HepG2 (cell line): ENCODE results near the gene TXNDC9. TPM values are rescaled to one million over a fixed set of nuclear protein-coding genes. Genes with fewer than 3 reads are reported as not detected.

ENCODE experiments used
- ARID5B ChIP-seq: IDR thresholded peaks from 2 replicates; pipeline ENCODE4 v1.4.0; 2020; ENCODE audit warnings: mild to moderate bottlenecking, missing genetic modification reagents
- CEBPG ChIP-seq: IDR thresholded peaks from 2 replicates; pipeline ENCODE4 v1.6.1; 2016
- FOXJ3 ChIP-seq: sonication (generic); formaldehyde crosslinking; IDR thresholded peaks from 2 replicates; pipeline ENCODE4 v1.4.0; 2020; ENCODE audit warnings: missing genetic modification reagents, mild to moderate bottlenecking, borderline replicate concordance
- NCOA2 ChIP-seq: sonication (generic); formaldehyde crosslinking; IDR thresholded peaks from 2 replicates; pipeline ENCODE4 v1.8.0; 2022; ENCODE audit warnings: inconsistent platforms
- TBX3 ChIP-seq: fragments of 450-650 bp; IDR thresholded peaks from 2 replicates; pipeline ENCODE4 v1.6.1; 2017; ENCODE audit warnings: antibody characterized with exemption, mild to moderate bottlenecking, inconsistent platforms, borderline replicate concordance
- ZMYM2 ChIP-seq: sonication (generic); formaldehyde crosslinking; IDR thresholded peaks from 2 replicates; pipeline ENCODE4 v1.8.0; 2022; ENCODE audit warnings: mild to moderate bottlenecking, missing genetic modification reagents
- ZNF281 ChIP-seq: sonication (generic); formaldehyde crosslinking; IDR thresholded peaks from 2 replicates; pipeline ENCODE4 v1.4.0; 2020; ENCODE audit warnings: missing genetic modification reagents, borderline replicate concordance
- ZNF770 ChIP-seq: sonication (generic); formaldehyde crosslinking; IDR thresholded peaks from 2 replicates; pipeline ENCODE4 v1.5.0; 2020; ENCODE audit warnings: mild to moderate bottlenecking, missing genetic modification reagents
- polyA plus RNA-seq, 8 experiments: library from polyadenylated mRNA; depleted of rRNA in 3 of 8; stranded (reverse) in 7 of 8; unstranded in 1 of 8; fragments of >200 nt; fragmentation: Illumina TruSeq in 4 of 8; extraction: Trizol in 4 of 8; gene quantifications; 2 replicates each; pipeline versions ENCODE4 v1.2.1 to v1.2.3, GENCODE V29; 2011 to 2016; ENCODE audit warnings: low read depth in 4 of 8, missing spikeins in 1 of 8, mixed read lengths in 1 of 8; ENCODE audit not compliant: insufficient read depth in 1 of 8
- total RNA-seq, 5 experiments: library from RNA; depleted of rRNA; stranded (reverse); fragments of >200 nt; fragmentation: Illumina TruSeq; extraction: Trizol; gene quantifications; 2 replicates each; pipeline ENCODE4 v1.2.3, GENCODE V29; 2016; ENCODE audit warnings: low read depth in 1 of 5
- TF ChIP-seq, protein P1 (sequence below): sonication (generic); formaldehyde crosslinking; IDR thresholded peaks from 2 replicates; pipeline ENCODE4 v1.4.0; 2020; ENCODE audit warnings: missing genetic modification reagents
- TF ChIP-seq, protein P2 (sequence below): sonication (generic); formaldehyde crosslinking; IDR thresholded peaks from 2 replicates; pipeline ENCODE4 v1.5.0; 2020; ENCODE audit warnings: mild to moderate bottlenecking, missing genetic modification reagents

TXNDC9 gene
- total and polyA plus RNA-seq, 2 of the 13 experiments (the other 11 are each of a cell fraction or from before 2014, with no cell fraction given), result 35.2 to 94.6 TPM

DNA sequence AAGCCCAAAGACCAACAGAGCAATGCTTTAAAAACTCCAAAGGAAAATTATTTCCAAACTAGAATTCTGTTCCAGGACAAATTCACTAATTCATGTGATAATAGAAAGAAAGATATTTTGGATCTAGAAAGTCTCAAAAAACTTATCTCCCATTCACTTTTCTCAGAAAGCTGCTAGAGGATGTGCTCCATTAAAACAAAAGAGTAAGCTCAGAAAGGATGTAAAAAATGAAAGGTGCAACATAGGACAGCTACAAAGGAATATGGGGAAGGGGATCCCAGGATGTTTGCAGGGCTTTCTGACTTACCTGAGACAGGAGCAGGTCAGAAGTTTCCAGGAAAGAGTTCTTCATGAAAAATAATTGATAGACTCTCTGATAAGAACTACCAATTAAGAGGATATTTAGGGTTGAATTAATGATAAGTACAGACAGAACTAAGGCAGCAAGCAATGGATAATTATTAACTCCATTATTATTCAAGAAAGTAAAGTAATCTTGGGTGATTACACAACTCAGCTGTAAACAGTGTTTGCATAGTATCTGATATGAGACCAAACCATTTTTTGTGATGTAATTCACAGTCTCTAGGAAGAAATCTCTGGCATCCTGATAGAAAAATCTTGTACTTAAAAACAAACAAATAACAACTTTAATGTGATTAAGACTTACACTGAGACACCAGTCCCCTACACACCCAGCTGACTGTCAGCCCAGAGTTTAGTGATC lies 56.0 kb downstream of the TXNDC9 start (continued):
- TF ChIP-seq ARID5B (peak; percentile 66), ZMYM2 (CRISPR knock-in tag) (peak; percentile 50; the same call in 1 of the 2 replicates), ZNF281 (no peak), FOXJ3 (CRISPR knock-in tag) (peak; percentile 28; the same call in 1 of the 2 replicates), CEBPG (CRISPR knock-in tag) (peak; percentile 68), TBX3 (no peak), NCOA2 (peak; percentile 47), ZNF770 (CRISPR knock-in tag) (no peak)
- TF ChIP-seq, protein P1, sequence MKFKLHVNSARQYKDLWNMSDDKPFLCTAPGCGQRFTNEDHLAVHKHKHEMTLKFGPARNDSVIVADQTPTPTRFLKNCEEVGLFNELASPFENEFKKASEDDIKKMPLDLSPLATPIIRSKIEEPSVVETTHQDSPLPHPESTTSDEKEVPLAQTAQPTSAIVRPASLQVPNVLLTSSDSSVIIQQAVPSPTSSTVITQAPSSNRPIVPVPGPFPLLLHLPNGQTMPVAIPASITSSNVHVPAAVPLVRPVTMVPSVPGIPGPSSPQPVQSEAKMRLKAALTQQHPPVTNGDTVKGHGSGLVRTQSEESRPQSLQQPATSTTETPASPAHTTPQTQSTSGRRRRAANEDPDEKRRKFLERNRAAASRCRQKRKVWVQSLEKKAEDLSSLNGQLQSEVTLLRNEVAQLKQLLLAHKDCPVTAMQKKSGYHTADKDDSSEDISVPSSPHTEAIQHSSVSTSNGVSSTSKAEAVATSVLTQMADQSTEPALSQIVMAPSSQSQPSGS (CRISPR knock-in tag), result 0 out of 2 replicates have a peak, but pooled peaks have one; percentile 35
- TF ChIP-seq, protein P2, sequence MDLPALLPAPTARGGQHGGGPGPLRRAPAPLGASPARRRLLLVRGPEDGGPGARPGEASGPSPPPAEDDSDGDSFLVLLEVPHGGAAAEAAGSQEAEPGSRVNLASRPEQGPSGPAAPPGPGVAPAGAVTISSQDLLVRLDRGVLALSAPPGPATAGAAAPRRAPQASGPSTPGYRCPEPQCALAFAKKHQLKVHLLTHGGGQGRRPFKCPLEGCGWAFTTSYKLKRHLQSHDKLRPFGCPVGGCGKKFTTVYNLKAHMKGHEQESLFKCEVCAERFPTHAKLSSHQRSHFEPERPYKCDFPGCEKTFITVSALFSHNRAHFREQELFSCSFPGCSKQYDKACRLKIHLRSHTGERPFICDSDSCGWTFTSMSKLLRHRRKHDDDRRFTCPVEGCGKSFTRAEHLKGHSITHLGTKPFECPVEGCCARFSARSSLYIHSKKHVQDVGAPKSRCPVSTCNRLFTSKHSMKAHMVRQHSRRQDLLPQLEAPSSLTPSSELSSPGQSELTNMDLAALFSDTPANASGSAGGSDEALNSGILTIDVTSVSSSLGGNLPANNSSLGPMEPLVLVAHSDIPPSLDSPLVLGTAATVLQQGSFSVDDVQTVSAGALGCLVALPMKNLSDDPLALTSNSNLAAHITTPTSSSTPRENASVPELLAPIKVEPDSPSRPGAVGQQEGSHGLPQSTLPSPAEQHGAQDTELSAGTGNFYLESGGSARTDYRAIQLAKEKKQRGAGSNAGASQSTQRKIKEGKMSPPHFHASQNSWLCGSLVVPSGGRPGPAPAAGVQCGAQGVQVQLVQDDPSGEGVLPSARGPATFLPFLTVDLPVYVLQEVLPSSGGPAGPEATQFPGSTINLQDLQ (CRISPR knock-in tag), result no peak
